HG03139 (cell line): ENCODE results near the gene PCBD1.

ENCODE experiments used
- ATAC-seq: cut with Tn5 transposase; IDR thresholded peaks from one replicate; pipeline ENCODE4 v1.9.1; 2021; ENCODE audit not compliant: unreplicated experiment

The PCBD1 gene

GRCh38 chr10:70918851-70919530 lies 30.6 kb upstream of the PCBD1 start:
- no peak for ATAC-seq

GRCh38 chr10:70917635-70918034 lies 29.3 kb upstream of the PCBD1 start:
- ATAC-seq, result no peak

- no peak for ATAC-seq
Observed at GRCh38 chr10:70917226-70917625, 28.9 kb upstream of the PCBD1 start.

- no peak for ATAC-seq
Observed at GRCh38 chr10:70916241-70916640, 27.9 kb upstream of the PCBD1 start.

DNA sequence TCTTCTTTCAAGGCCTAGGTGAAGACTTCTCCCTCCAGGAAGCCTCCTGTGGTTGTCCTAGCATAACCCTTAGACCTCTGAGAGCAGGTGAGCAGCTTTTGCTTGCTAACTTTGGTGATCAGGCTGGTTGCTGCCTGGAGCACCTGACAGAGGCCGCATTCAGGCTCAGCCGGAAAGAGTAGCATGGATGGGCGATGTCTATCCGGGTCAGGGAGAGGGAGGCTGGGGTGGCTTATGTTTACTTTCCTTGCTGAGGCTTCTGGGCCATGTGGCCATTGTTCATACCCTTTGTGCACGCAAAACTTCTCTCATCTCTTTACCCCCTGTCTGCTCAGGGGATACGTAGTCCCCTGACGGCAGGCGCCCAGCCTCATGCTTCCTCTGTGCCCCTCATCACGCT lies 27.4 kb upstream of the PCBD1 start:
- ATAC-seq, result no peak

- no peak for ATAC-seq
Observed at GRCh38 chr10:70915206-70915605, 26.8 kb upstream of the PCBD1 start.

GRCh38 chr10:70914316-70914864 lies 26.0 kb upstream of the PCBD1 start:
- ATAC-seq, result no peak

DNA sequence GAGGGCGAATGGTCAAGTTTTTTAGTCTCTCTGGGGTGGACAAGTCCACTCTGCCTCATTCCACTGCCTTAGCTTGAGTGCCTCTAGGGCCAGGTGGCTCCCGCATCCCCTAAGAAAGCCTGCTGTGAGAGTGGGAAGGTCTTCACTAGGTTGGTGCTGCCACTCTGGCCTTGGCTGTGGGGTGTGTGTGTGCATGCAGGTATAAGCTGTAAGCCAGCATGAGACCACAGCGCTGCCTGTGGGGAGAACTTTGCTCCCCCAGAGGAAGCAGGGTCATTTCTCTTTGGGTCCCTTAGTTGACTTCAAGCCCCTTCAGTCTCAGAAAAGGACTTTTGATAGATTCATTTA lies 25.5 kb upstream of the PCBD1 start:
- ATAC-seq, result no peak

DNA sequence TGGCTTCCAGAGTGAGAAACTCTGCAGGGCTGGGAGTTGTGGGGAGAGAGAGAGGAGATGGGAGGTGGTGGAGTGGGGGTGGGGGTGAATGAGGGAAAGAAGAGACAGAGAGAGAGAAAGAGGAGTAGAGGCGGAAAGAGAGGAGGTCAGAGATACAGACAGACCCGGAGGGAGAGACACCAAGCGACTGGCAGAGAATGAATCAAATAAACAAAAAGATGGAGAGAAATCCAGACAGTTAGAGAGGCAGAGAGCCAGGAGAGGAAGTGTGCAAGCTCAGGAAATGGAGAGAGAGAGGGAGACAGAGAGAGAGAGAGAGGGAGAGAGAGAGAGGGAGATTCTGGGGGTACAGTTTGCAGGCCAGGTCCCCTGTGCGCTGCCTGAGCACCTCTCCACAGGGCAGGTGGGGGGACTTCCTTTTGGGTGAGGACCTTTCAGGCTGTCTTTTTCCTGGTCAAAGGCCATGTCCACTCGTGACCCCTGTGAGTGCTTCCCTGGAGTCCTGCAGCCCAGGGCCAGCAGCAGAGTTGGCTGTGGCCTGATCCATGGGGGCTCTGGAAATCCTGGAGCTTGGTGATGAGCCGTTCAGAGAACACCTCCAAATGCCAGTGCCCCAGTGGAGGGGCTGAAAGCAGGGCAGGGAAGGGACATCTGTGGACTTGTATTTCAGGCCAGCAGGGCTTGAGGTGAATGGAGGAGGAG lies 25.0 kb upstream of the PCBD1 start:
- no peak for ATAC-seq

GRCh38 chr10:70912556-70912955 lies 24.2 kb upstream of the PCBD1 start:
- no peak for ATAC-seq

DNA sequence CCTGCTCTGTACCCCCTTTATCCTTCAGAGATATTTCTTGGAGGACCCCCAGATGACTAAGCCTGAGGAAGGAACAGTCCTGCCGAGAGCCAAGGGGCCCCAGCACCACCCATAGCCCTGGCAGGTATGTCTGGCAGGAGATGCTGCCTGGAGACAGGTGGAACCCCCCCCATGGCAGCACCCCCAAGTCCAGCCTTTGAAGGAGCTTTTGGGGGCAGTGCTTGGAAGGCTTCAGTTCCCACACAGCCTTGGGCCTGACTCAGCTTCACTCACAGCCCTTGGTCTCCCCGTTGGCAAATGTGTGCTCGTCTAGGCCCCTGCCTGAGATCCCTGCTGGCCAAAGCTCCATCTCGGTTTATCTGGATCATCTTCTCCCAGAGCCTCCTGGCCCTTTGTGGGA lies 23.0 kb upstream of the PCBD1 start:
- ATAC-seq, result no peak

GRCh38 chr10:70910486-70911341 lies 22.3 kb upstream of the PCBD1 start:
- ATAC-seq, result no peak

GRCh38 chr10:70909326-70909935 lies 21.1 kb upstream of the PCBD1 start:
- no peak for ATAC-seq

DNA sequence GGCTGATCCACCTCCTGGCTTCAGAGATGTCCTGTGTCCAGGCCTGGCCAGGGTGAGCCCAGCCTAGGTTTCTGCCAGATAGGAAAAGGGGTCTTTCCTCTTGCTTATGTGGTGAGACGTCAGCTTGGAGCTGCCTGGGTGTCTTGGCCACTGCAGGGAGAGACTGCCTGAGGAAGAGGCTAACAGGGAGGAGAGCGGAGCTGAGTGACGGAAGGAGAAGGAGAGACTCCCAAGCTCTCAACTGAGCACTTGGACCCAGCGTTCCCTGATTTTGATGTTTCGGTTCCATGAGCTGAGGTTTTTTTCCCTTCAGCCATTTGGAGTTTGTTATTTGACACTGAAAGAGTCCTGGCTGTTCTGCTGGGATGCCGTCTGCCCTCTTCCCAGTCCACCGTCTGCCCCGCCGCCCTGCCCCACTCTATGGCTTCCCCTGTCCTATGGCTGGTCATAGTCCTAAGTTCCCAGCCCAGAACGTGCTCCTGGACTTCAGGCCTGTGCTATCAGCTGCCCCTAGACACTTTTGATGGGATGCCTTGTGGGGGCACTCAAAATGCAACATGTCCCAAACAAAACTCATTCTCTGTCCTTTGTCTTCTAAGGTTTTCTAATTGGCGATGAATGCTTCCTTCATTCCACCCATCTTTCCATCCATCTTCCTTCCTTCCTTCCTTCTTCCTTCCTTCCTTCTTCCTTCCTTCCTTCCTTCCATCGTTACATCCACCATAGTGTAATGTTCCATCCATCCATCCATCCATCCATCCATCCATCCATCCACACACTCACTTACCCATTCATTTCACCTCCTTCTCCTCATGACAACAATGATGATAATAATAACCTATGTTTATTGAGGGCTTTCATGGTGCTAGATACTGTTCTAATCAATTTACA lies 20.3 kb upstream of the PCBD1 start:
- ATAC-seq, result no peak

GRCh38 chr10:70907637-70908405 lies 19.5 kb upstream of the PCBD1 start:
- no peak for ATAC-seq

- ATAC-seq, result no peak
Observed at GRCh38 chr10:70906953-70907636, 18.7 kb upstream of the PCBD1 start.

DNA sequence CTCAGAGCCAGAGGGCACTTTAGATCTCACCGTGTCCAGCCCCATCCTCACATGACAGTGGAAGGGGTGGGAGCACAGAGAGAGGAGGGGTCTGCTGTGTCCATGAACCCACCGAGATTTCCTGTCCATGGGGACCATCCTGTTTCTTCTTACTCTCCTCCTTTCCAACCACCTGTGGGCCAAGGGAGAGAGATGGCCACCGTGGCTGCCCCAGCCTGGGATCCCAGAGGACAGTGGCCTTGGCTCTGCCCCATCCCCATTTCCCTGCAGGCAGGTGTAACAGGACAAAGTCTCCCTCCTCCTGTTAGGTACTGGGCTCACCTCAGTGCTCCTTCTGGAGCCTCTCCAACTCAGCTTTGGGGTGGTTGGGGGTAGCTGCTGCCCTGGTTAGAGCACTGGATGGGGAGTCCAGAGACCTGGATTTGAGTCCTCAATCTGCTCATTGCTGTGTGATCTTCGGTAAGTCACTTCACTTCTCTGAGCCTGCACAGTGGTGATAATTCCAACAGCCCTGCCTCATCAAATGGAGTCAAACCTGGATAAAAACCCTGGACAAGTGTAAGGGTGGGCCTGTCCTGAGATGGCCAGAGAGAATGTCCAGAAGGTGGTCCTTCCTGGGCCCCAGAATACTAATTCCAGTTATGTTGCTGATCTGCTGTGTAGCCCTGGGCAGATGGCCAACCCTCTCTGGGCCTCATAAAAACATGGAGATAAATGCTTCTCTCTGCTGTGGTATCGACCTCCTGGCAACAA lies 17.8 kb upstream of the PCBD1 start:
- no peak for ATAC-seq
